GM12878 (cell line): Measurements from ENCODE around the gene KIF12. TPM values are rescaled to one million over a fixed set of nuclear protein-coding genes. Genes with fewer than 3 reads are reported as not detected.

Experiments used
- ATAC-seq: fragments of 200-7000 bp; cut with Tn5 transposase; 3 replicates; pipeline ENCODE4 v1.9.1; 2020; ENCODE audit warnings: mild to moderate bottlenecking, moderate library complexity
- BruUV-seq: library from RNA; stranded (reverse); fragments of 400-500 nt; replicated peaks from 2 replicates; lab custom pipeline; 2021; lab: Mats Ljungman, UMichigan
- CTCF ChIA-PET: fragments of 300-600 bp; sonication (Branson Sonifier 250); formaldehyde crosslinking; extraction: SDS; loops from one replicate; lab custom pipeline; 2021; ENCODE audit warnings: inconsistent platforms; lab: Yijun Ruan, JAX
- POLR2A ChIA-PET: fragments of 350-600 bp; formaldehyde crosslinking; extraction: SDS; loops from one replicate; lab custom pipeline; 2021; ENCODE audit warnings: inconsistent platforms; lab: Charles Lee
- RAD21 ChIA-PET: fragments of 300-600 bp; sonication (Branson Sonifier 250); formaldehyde crosslinking; loops from one replicate; lab custom pipeline; 2023; ENCODE audit warnings: antibody characterized with exemption; ENCODE audit not compliant: unreplicated experiment; lab: Charles Lee
- SMC1A ChIA-PET: fragments of 300-600 bp; sonication (Branson Sonifier 250); formaldehyde crosslinking; loops from one replicate; lab custom pipeline; 2023; ENCODE audit not compliant: unreplicated experiment, uncharacterized antibody; lab: Charles Lee
- DNase-seq: peaks from one replicate; pipeline ENCODE4 v3.0.0-alpha.2; 2011; ENCODE audit warnings: low read depth, low spot score
- FAIRE-seq: peaks from 3 replicates; lab custom pipeline; 2011; peaks lifted over from hg19 to GRCh38; lab: Jason Lieb, UNC
- H2AFZ ChIP-seq: 2 replicates; pipeline ENCODE4 v1.6.0; 2011; ENCODE audit warnings: low read depth, low read length, control low read depth; ENCODE audit not compliant: control insufficient read depth
- H3K27ac ChIP-seq: 2 replicates; pipeline ENCODE4 v1.5.1; 2011; ENCODE audit warnings: control low read depth; ENCODE audit not compliant: control insufficient read depth, insufficient read depth
- H3K27me3 ChIP-seq, 2 experiments: replicated peaks in 1 of 2; 2 replicates each; pipeline versions ENCODE4 v1.6.0 to v1.6.1; 2011; ENCODE audit warnings: low read length in 1 of 2; ENCODE audit not compliant: control insufficient read depth in 2 of 2, insufficient read depth in 2 of 2
- H3K36me3 ChIP-seq, 2 experiments: 2 replicates each; pipeline ENCODE4 v1.5.1; 2011; ENCODE audit warnings: low read length in 1 of 2; ENCODE audit not compliant: control insufficient read depth in 2 of 2, insufficient read depth in 2 of 2
- H3K4me1 ChIP-seq: 2 replicates; pipeline ENCODE4 v1.6.1; 2011; ENCODE audit warnings: mild to moderate bottlenecking, low read length, moderate library complexity, mixed read lengths; ENCODE audit not compliant: control insufficient read depth, insufficient read depth
- H3K4me2 ChIP-seq: 2 replicates; pipeline ENCODE4 v1.6.0; 2011; ENCODE audit warnings: control low read depth; ENCODE audit not compliant: control insufficient read depth, insufficient read depth
- H3K4me3 ChIP-seq: fragments of 200-600 bp; sonication (generic); 2 replicates; pipeline ENCODE4 v1.5.1; 2016
- H3K79me2 ChIP-seq: 2 replicates; pipeline ENCODE4 v1.6.0; 2011; ENCODE audit warnings: low read length; ENCODE audit not compliant: control insufficient read depth, insufficient read depth
- H3K9ac ChIP-seq: 2 replicates; pipeline ENCODE4 v1.8.0; 2011; ENCODE audit warnings: low read length, control low read depth, mixed read lengths; ENCODE audit not compliant: control insufficient read depth, insufficient read depth
- H3K9me3 ChIP-seq: replicated peaks from 3 replicates; pipeline ENCODE4 v1.5.1; 2011; ENCODE audit warnings: mild to moderate bottlenecking, low read length; ENCODE audit not compliant: control insufficient read depth, insufficient read depth
- H4K20me1 ChIP-seq: 2 replicates; pipeline ENCODE4 v1.6.0; 2011; ENCODE audit not compliant: control insufficient read depth, insufficient read depth
- ATF7 ChIP-seq: fragments of 450-650 bp; IDR thresholded peaks from 2 replicates; pipeline ENCODE4 v1.6.1; 2016; ENCODE audit warnings: low read depth, mild to moderate bottlenecking
- CREB1 ChIP-seq: IDR thresholded peaks from 2 replicates; pipeline ENCODE4 v1.6.1; 2012; ENCODE audit warnings: low read depth, mild to moderate bottlenecking, inconsistent platforms
- ESRRA ChIP-seq: IDR thresholded peaks from 2 replicates; pipeline ENCODE4 v1.6.1; 2012; ENCODE audit warnings: mild to moderate bottlenecking, low read length, improper control_type of control experiment
- ETV6 ChIP-seq, 2 experiments: fragments of 450-650 bp in 1 of 2; IDR thresholded peaks in 1 of 2; conservative IDR thresholded peaks in 1 of 2; 2 replicates each; pipeline ENCODE4 v1.6.1; 2014; ENCODE audit warnings: antibody characterized with exemption in 1 of 2, borderline replicate concordance in 1 of 2, low read depth in 1 of 2, mild to moderate bottlenecking in 1 of 2, moderate library complexity in 1 of 2
- FOXK2 ChIP-seq: fragments of 450-650 bp; IDR thresholded peaks from 2 replicates; pipeline ENCODE4 v1.6.1; 2017; ENCODE audit warnings: mild to moderate bottlenecking, moderate library complexity
- IRF3 ChIP-seq: fragments of 450-650 bp; IDR thresholded peaks from 2 replicates; pipeline ENCODE4 v1.6.1; 2014; ENCODE audit warnings: mild to moderate bottlenecking
- MEF2B ChIP-seq: fragments of 450-650 bp; IDR thresholded peaks from 2 replicates; pipeline ENCODE4 v1.6.1; 2018; ENCODE audit warnings: mild to moderate bottlenecking, moderate library complexity; ENCODE audit not compliant: partially characterized antibody, poor library complexity, severe bottlenecking
- NKRF ChIP-seq: fragments of 450-650 bp; conservative IDR thresholded peaks from 2 replicates; pipeline ENCODE4 v1.6.1; 2017; ENCODE audit warnings: mild to moderate bottlenecking, moderate library complexity
- PAX8 ChIP-seq: fragments of 450-650 bp; IDR thresholded peaks from 2 replicates; pipeline ENCODE4 v1.6.1; 2017; ENCODE audit warnings: mild to moderate bottlenecking, moderate library complexity
- PRDM15 ChIP-seq: fragments of 450-650 bp; formaldehyde crosslinking; IDR thresholded peaks from 2 replicates; pipeline ENCODE4 v1.4.0; 2020; ENCODE audit warnings: mild to moderate bottlenecking, moderate library complexity
- TCF3 ChIP-seq: IDR thresholded peaks from 2 replicates; pipeline ENCODE4 v1.6.1; 2012; ENCODE audit warnings: low read depth, mild to moderate bottlenecking, low read length, borderline replicate concordance; ENCODE audit not compliant: insufficient read depth
- ZNF384 ChIP-seq: IDR thresholded peaks from 2 replicates; pipeline ENCODE4 v1.6.1; 2012; ENCODE audit warnings: low read depth, mild to moderate bottlenecking, low read length, improper control_type of control experiment, borderline replicate concordance
- WGBS: methylation state at CpG from one replicate; pipeline ENCODE4 v1.1.6; 2016; ENCODE audit warnings: low lambda C conversion rate; ENCODE audit not compliant: insufficient replicate concordance, insufficient coverage; ENCODE audit errors: missing lambda C conversion rate; 5-methylcytosine and 5-hydroxymethylcytosine counted together
- in situ Hi-C: fragments of 300-500 bp; cut with MboI; formaldehyde crosslinking; loops from 9 replicates; pipeline ENCODE4 v1.14.3; 2018; ENCODE audit warnings: mixed read lengths
- intact Hi-C: fragments of 100-400 bp; cut with micrococcal nuclease; formaldehyde crosslinking; loops from one replicate; pipeline ENCODE4 v1.14.2; 2022; ENCODE audit not compliant: unreplicated experiment
- polyA plus RNA-seq, 11 experiments: library from polyadenylated mRNA; depleted of rRNA in 4 of 11; unstranded in 6 of 11; stranded (reverse) in 5 of 11; fragments of >200 nt; fragmentation: Nextera tagmentation in 4 of 11; fragmentation: Illumina TruSeq in 1 of 11; extraction: Ambion mirVana in 4 of 11; extraction: Trizol in 1 of 11; gene quantifications; 1 replicate in 1 of 11; 2 replicates in 10 of 11; pipeline versions ENCODE4 v1.2.1 to v1.2.3, GENCODE V29; 2011 to 2016; ENCODE audit warnings: inconsistent platforms in 2 of 11, missing spikeins in 2 of 11, low read depth in 1 of 11
- total RNA-seq, 4 experiments: library from RNA; depleted of rRNA in 3 of 4; stranded (reverse); fragments of >200 nt in 3 of 4; fragmentation: Illumina TruSeq in 1 of 4; extraction: Trizol in 1 of 4; gene quantifications; 2 replicates each; pipeline versions ENCODE4 v1.2.1 to v1.2.3, GENCODE V29; 2013 to 2021
- TF ChIP-seq, protein P1 (sequence below): fragments of 450-650 bp; IDR thresholded peaks from 2 replicates; pipeline ENCODE4 v1.6.1; 2017; ENCODE audit warnings: borderline replicate concordance

Gene KIF12
- total and polyA plus RNA-seq, 10 of the 15 experiments (the other 5 are each of a cell fraction or from before 2014, with no cell fraction given): not detected

DNA sequence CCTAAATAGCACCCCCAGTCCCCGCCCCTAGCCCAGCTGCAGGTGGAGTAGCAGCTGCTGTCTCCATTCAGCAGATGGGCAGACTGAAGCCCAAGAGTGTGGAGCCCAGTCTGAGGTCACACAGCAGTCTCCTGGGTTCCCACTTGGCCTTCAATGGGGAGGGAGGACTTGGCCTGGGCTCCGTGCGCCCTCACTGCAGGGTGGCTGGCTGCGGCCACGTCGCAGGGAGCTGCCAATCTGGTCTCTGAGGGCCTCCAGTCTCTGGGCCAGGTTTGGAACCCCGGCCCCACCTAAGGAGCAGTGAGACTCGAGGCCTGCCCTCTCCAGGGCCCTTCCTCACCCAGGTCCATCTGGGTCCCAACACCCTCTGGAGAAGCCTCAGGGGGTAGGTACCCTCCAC, 7.4 kb downstream of the KIF12 start (continued):
- TF ChIP-seq PRDM15 (no peak), FOXK2 (no peak), PAX8 (no peak), ESRRA (no peak), MEF2B (no peak), ETV6 (conservative IDR thresholded peaks at IDR 0.05 in 1 of 2, IDR thresholded peaks at IDR 0.05 in 1 of 2; ENCODE audit: borderline replicate concordance in 1 of 2, low read depth in 1 of 2) (no peak), TCF3 (no peak), ATF7 (no peak)

DNA sequence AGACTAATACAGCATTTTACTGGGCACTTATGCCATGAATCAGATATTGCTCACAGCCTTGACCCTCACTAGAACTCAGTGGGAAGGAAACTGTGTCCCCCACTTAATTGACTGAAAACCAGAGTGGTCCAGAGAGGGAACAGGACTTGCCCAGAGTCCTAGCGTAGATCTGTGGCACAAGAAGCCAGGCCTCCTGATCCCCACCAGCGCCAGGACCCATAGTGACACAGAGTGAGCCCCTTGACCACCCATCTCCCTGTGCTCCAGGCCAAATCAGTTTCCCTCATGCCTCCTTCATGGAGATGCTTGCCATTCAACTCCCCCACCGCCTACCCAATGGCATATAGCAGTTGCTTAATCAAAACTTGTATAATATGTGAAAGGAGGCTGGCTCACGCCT, 8.3 kb downstream of the KIF12 start:
- ChIA-PET RAD21 (no interaction called here), CTCF (no interaction called here), POLR2A (no interaction called here), SMC1A (no interaction called here)
- Histone ChIP-seq H3K27me3 (no peaks in the 10 kb centered on the region; a peak in 2 of 4 replicates), H3K4me3 (no peak overlapping the region), H3K4me1 (no peaks in the 10 kb centered on the region), H3K9ac (no peak overlapping the region), H3K9me3 (no peaks in the 10 kb centered on the region), H4K20me1 (no peaks in the 10 kb centered on the region), H3K27ac (no peak overlapping the region), H3K36me3 (no peaks in the 10 kb centered on the region), H3K79me2 (no peaks in the 10 kb centered on the region), H2AFZ (no peak overlapping the region), H3K4me2 (no peak overlapping the region)
- ATAC-seq (no peak), DNase-seq (no peak), FAIRE-seq (no peak)
- in situ Hi-C loops (loop anchor here (25.0 kb wide), 1 partner anchor 197 kb away; no protein-coding TSS in a partner anchor), intact Hi-C loops (no loop called here)
- WGBS: 10% methylated on average over 4 of the region's 4 CpGs
- no TSS peak for BruUV-seq
- TF ChIP-seq ZNF384: no peak
- no peak for TF ChIP-seq NKRF
- TF ChIP-seq IRF3: no peak
- TF ChIP-seq CREB1: no peak
- TF ChIP-seq, protein P1, sequence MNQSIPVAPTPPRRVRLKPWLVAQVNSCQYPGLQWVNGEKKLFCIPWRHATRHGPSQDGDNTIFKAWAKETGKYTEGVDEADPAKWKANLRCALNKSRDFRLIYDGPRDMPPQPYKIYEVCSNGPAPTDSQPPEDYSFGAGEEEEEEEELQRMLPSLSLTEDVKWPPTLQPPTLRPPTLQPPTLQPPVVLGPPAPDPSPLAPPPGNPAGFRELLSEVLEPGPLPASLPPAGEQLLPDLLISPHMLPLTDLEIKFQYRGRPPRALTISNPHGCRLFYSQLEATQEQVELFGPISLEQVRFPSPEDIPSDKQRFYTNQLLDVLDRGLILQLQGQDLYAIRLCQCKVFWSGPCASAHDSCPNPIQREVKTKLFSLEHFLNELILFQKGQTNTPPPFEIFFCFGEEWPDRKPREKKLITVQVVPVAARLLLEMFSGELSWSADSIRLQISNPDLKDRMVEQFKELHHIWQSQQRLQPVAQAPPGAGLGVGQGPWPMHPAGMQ: no peak
